GM04504 (cell line): ENCODE measurements around the gene KDM2B.
"Not testable (repeated sequence)": the region's sequence is repeated elsewhere in the genome, so short reads cannot be mapped to it uniquely, and the experiment has no call there.

Experiments
- DNase-seq: peaks from one replicate; pipeline ENCODE4 v3.0.0-alpha.2; 2012; ENCODE audit warnings: low read depth

The KDM2B gene

GRCh38 chr12:121503395-121503794 is 77.4 kb downstream of the KDM2B start:
- no peak for DNase-seq

GRCh38 chr12:121501946-121502345 is 78.9 kb downstream of the KDM2B start:
- DNase-seq = no peak

GRCh38 chr12:121499929-121500793 is 80.7 kb downstream of the KDM2B start:
- DNase-seq = peak; percentile 35

- no peak for DNase-seq
Observed at GRCh38 chr12:121495746-121496145, 85.1 kb downstream of the KDM2B start.

GRCh38 chr12:121494093-121494787 is 86.6 kb downstream of the KDM2B start:
- no peak for DNase-seq

GRCh38 chr12:121490401-121491281 is 90.2 kb downstream of the KDM2B start:
- no peak for DNase-seq

- DNase-seq = no peak
Observed at GRCh38 chr12:121489874-121490273, 90.9 kb downstream of the KDM2B start.

GRCh38 chr12:121484967-121485366 is 95.9 kb downstream of the KDM2B start:
- no peak for DNase-seq

- DNase-seq = not testable (repeated sequence)
Observed at GRCh38 chr12:121484564-121484963, 96.3 kb downstream of the KDM2B start.

GRCh38 chr12:121483949-121484348 is 96.9 kb downstream of the KDM2B start:
- DNase-seq = no peak

- no peak for DNase-seq
Observed at GRCh38 chr12:121476477-121476876, 104.3 kb downstream of the KDM2B start.

- no peak for DNase-seq
Observed at GRCh38 chr12:121475279-121475678, 105.5 kb downstream of the KDM2B start.

GRCh38 chr12:121472150-121472905 is 108.5 kb downstream of the KDM2B start:
- DNase-seq = no peak

- no peak for DNase-seq
Observed at GRCh38 chr12:121470751-121471150, 110.1 kb downstream of the KDM2B start.

- DNase-seq = no peak
Observed at GRCh38 chr12:121468499-121468801, 112.4 kb downstream of the KDM2B start.

GRCh38 chr12:121467638-121468498 is 113.0 kb downstream of the KDM2B start:
- DNase-seq = no peak

GRCh38 chr12:121466794-121467637 is 113.8 kb downstream of the KDM2B start:
- DNase-seq = peak; percentile 83

- no peak for DNase-seq
Observed at GRCh38 chr12:121465921-121466793, 114.7 kb downstream of the KDM2B start.

- DNase-seq = no peak
Observed at GRCh38 chr12:121464331-121464730, 116.5 kb downstream of the KDM2B start.
